GM19324 (cell line): ENCODE data around the gene IFITM1.
"Not testable (repeated sequence)": the region's sequence is repeated elsewhere in the genome, so short reads cannot be mapped to it uniquely, and the experiment has no call there.

Experiments used
- ATAC-seq: cut with Tn5 transposase; IDR thresholded peaks from one replicate; pipeline ENCODE4 v1.9.1; 2021; ENCODE audit warnings: mild to moderate bottlenecking, moderate library complexity; ENCODE audit not compliant: unreplicated experiment, low FRiP score

The IFITM1 gene

DNA sequence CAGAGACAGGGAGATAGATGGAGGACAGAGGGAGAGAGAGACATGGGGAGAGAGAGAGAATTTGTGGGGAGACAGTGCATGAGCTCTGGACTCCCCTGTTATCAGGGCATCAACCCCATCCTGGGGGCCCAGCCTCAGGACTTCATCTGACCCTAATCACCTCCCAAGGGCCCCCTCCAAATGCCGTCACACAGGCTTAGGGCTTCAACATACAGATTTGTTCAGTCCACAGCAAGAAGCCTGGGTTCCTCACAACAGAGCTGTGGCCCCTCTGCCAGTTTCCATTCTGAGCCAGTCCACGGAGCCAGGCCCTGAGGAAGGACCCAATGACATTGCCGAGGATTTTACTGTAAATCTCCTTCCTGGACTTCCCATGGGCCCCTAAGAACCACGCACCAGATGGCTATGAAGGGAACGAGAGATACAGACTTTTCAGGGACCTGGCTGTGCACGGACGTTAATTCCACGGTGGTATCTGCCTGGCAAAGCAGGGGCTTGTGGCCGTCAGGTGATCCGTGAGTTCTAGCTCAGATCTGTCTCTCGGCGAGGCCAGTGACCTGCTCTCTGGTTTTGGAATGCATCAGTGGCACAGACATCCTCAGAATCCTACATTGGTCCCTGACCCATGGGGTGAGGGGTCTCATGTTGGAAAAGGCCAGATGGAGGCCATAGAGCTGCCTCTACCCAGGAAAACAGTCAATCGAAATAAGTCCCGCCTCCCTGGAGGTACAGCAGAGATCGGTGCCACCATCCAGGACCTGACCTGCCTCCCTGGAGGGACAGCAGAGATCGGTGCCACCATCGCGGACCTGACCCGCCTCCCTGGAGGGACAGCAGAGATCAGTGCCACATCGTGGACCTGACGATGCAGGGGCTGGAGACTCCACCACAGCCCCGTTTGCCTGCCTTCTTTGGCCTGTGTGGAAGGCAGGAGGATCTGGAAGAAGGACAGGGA lies 46.8 kb downstream of the IFITM1 start:
- no peak for ATAC-seq

DNA sequence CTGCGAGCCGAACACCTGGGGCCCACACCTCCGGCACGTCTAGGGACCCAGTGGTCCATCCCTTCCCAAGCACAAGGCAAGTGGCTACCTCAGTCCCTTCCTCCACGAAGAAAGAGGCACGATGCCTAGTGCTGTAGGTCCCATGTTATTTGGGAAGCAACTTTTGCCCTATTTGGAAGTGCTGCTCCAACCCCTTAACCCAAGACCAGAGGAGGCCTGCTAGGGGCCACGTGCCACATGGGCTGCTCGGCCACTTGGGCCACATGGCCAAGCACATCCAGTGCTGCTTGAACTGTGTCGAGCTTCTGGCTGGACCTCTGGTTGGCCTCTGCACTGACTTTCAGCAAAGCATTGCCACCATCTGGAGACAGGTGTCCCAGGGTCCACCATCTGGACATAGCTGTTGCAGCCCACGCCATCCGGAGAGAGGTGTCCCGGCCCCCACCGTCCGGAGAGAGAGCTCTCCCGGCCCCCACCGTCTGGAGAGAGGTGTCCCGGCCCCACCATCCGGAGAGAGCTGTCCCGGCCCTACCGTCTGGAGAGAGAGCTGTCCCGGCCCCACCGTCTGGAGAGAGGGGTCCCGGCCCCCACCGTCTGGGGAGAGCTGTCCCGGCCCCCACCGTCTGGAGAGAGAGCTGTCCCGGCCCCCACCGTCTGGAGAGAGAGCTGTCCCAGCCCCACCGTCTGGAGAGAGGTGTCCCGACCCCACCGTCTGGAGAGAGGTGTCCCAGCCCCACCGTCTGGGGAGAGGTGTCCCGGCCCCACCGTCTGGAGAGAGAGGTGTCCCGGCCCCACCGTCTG lies 49.0 kb downstream of the IFITM1 start:
- no peak for ATAC-seq

DNA sequence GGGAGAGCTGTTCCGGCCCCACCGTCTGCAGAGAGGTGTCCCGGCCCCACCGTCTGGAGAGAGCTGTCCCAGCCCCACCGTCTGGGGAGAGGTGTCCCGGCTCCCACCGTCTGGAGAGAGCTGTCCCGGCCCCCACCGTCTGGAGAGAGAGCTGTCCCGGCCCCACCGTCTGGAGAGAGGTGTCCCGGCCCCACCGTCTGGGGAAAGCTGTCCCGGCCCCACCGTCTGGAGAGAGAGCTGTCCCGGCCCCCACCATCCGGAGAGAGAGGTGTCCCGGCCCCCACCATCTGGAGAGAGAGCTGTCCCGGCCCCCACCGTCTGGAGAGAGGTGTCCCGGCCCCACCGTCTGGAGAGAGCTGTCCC lies 49.6 kb downstream of the IFITM1 start:
- not testable (repeated sequence) for ATAC-seq

DNA sequence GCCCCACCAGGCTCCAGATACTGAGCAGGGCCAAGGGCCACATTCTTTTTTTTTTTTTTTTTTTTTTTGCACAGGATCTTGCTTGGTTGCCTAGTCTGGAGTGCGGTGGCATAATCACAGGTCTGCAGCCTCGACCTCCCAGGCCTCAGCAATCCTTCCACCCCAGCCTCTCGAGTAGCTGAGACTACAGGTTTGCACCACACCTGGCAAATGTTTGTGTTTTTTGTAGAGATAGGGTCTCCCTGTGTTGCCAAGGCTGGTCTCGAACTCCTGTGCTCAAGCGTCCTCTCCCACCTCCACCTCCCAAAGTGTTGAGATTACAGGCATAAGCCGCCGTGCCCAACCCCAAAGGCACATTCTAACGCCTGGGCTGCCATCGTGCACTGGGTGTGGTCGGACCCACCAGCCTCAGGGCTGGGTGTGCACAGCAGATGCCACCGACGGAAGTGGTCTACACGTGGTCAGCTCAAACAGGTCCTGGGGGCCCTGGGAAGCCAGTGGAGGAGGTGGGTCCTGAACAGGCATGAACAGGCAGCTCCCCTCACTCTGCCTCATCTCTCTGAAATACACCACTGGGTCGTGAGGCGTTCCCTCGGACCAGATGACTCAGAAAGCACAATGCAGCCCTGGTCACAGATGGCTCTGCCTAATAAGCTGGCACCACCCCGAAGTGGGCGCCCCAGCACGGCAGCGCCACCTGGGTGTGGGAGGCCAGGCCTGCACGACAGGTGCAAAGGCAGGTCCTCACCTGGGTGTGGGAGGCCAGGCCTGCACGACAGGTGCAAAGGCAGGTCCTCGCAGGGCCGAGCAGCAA lies 50.3 kb downstream of the IFITM1 start:
- peak; percentile 51 for ATAC-seq
